IMR-90 (cell line): Measurements from ENCODE around the gene HEXA. TPM values are rescaled to one million over a fixed set of nuclear protein-coding genes. Genes with fewer than 3 reads are reported as not detected.

Source experiments
- ATAC-seq: fragments of 200-7000 bp; cut with Tn5 transposase; 2 replicates; pipeline ENCODE4 v1.9.1; 2020; ENCODE audit warnings: low read depth, mild to moderate bottlenecking, moderate library complexity
- BruUV-seq: library from RNA; stranded (reverse); fragments of 400-500 nt; replicated peaks from 2 replicates; lab custom pipeline; 2021; lab: Mats Ljungman, UMichigan
- CTCF ChIA-PET: fragments of 300-600 bp; formaldehyde crosslinking; extraction: SDS; loops from one replicate; lab custom pipeline; 2021; ENCODE audit warnings: antibody characterized with exemption; lab: Yijun Ruan, JAX
- POLR2A ChIA-PET: fragments of 300-600 bp; sonication (Branson Sonifier 250); formaldehyde crosslinking; loops from one replicate; lab custom pipeline; 2022; ENCODE audit warnings: antibody characterized with exemption; ENCODE audit not compliant: unreplicated experiment; lab: Charles Lee
- DNase-seq: peaks from one replicate; pipeline ENCODE4 v3.0.0; 2013
- H2AFZ ChIP-seq: replicated peaks from 2 replicates; pipeline ENCODE3; 2013; ENCODE audit warnings: low read length, mild to moderate bottlenecking; ENCODE audit not compliant: poor library complexity
- H2AK5ac ChIP-seq: 2 replicates; pipeline ENCODE4 v1.6.1; 2013; ENCODE audit warnings: low read depth, low read length, inconsistent platforms
- H2AK9ac ChIP-seq: replicated peaks from 2 replicates; pipeline ENCODE3; 2013; ENCODE audit warnings: mild to moderate bottlenecking, low read depth, low read length, moderate library complexity; ENCODE audit not compliant: poor library complexity
- H2BK120ac ChIP-seq: 2 replicates; pipeline ENCODE4 v1.6.1; 2013; ENCODE audit warnings: low read depth, low read length, inconsistent platforms
- H2BK15ac ChIP-seq: 3 replicates; pipeline ENCODE4 v1.6.1; 2013; ENCODE audit warnings: low read depth, low read length, inconsistent platforms
- H2BK20ac ChIP-seq: 2 replicates; pipeline ENCODE4 v1.6.1; 2013; ENCODE audit warnings: low read depth, mild to moderate bottlenecking, inconsistent platforms, low read length, moderate library complexity
- H2BK5ac ChIP-seq: 2 replicates; pipeline ENCODE4 v1.6.1; 2013; ENCODE audit warnings: mild to moderate bottlenecking, low read depth, low read length, inconsistent platforms; ENCODE audit not compliant: poor library complexity, severe bottlenecking
- H3K14ac ChIP-seq: replicated peaks from 2 replicates; pipeline ENCODE4 v1.6.1; 2013; ENCODE audit warnings: low read depth, low read length, inconsistent platforms
- H3K18ac ChIP-seq: 2 replicates; pipeline ENCODE4 v1.6.1; 2013; ENCODE audit warnings: low read depth, low read length, control low read depth
- H3K23ac ChIP-seq: 2 replicates; pipeline ENCODE4 v1.6.1; 2013; ENCODE audit warnings: low read depth, low read length, inconsistent platforms
- H3K27ac ChIP-seq: 2 replicates; pipeline ENCODE4 v1.5.1; 2013; ENCODE audit warnings: mild to moderate bottlenecking, control low read depth, low read length; ENCODE audit not compliant: insufficient read depth
- H3K27me3 ChIP-seq: 2 replicates; pipeline ENCODE4 v1.6.1; 2013; ENCODE audit warnings: low read length; ENCODE audit not compliant: control insufficient read depth, insufficient read depth
- H3K36me3 ChIP-seq: 2 replicates; pipeline ENCODE4 v1.6.1; 2013; ENCODE audit warnings: low read length, mixed read lengths; ENCODE audit not compliant: control insufficient read depth, insufficient read depth
- H3K4ac ChIP-seq: 2 replicates; pipeline ENCODE4 v1.6.1; 2013; ENCODE audit warnings: low read depth, low read length, inconsistent platforms
- H3K4me1 ChIP-seq: 2 replicates; pipeline ENCODE4 v1.6.1; 2013; ENCODE audit warnings: low read length, mixed read lengths; ENCODE audit not compliant: control insufficient read depth, insufficient read depth
- H3K4me2 ChIP-seq: 2 replicates; pipeline ENCODE4 v1.6.1; 2013; ENCODE audit warnings: low read depth, mild to moderate bottlenecking, control low read depth, low read length, moderate library complexity
- H3K4me3 ChIP-seq: 2 replicates; pipeline ENCODE4 v1.5.1; 2013; ENCODE audit warnings: low read depth, mild to moderate bottlenecking, control low read depth, low read length, moderate library complexity; ENCODE audit not compliant: insufficient read depth
- H3K56ac ChIP-seq: 2 replicates; pipeline ENCODE4 v1.6.1; 2013; ENCODE audit warnings: low read length, inconsistent platforms; ENCODE audit not compliant: insufficient read depth; ENCODE audit errors: extremely low read depth
- H3K79me1 ChIP-seq, 2 experiments: 2 replicates each; pipeline ENCODE4 v1.6.1; 2013; ENCODE audit warnings: low read length in 2 of 2, inconsistent platforms in 1 of 2, low read depth in 1 of 2
- H3K9ac ChIP-seq: 2 replicates; pipeline ENCODE4 v1.6.1; 2013; ENCODE audit warnings: low read depth, low read length, control low read depth
- H3K9me1 ChIP-seq: 2 replicates; pipeline ENCODE4 v1.6.1; 2013; ENCODE audit warnings: low read length, inconsistent platforms; ENCODE audit not compliant: insufficient read depth
- H3K9me3 ChIP-seq: 2 replicates; pipeline ENCODE4 v1.6.1; 2013; ENCODE audit warnings: low read length; ENCODE audit not compliant: control insufficient read depth, insufficient read depth
- H4K20me1 ChIP-seq: 2 replicates; pipeline ENCODE4 v1.6.1; 2013; ENCODE audit warnings: low read length, inconsistent platforms; ENCODE audit not compliant: insufficient read depth
- H4K5ac ChIP-seq: 2 replicates; pipeline ENCODE4 v1.6.1; 2013; ENCODE audit warnings: mild to moderate bottlenecking, low read depth, low read length, control low read depth
- H4K8ac ChIP-seq, 2 experiments: 2 replicates each; pipeline ENCODE4 v1.6.1; 2013; ENCODE audit warnings: low read depth in 2 of 2, low read length in 2 of 2, control low read depth in 1 of 2, inconsistent platforms in 1 of 2
- H4K91ac ChIP-seq: 2 replicates; pipeline ENCODE4 v1.6.1; 2013; ENCODE audit warnings: low read depth, low read length, inconsistent platforms; ENCODE audit not compliant: insufficient read depth
- CEBPB ChIP-seq: IDR thresholded peaks from 2 replicates; pipeline ENCODE4 v1.6.1; 2012; ENCODE audit warnings: low read depth, low read length, improper control_type of control experiment
- WGBS, 2 experiments: methylation state at CpG; one replicate each; pipeline versions ENCODE4 v1.1.5 to v1.1.7; 2013; ENCODE audit warnings: missing lambda C conversion rate in 2 of 2; ENCODE audit not compliant: insufficient read length in 1 of 2; ENCODE audit errors: extremely low coverage in 2 of 2; 5-methylcytosine and 5-hydroxymethylcytosine counted together
- dilution Hi-C: fragments of 300-500 bp; cut with HindIII; formaldehyde crosslinking; loops from one replicate; pipeline ENCODE4 v1.14.3; 2018; ENCODE audit warnings: low sequenced_read_pairs; ENCODE audit not compliant: unreplicated experiment
- in situ Hi-C: fragments of 300-500 bp; cut with MboI; formaldehyde crosslinking; loops from 3 replicates; pipeline ENCODE4 v1.14.3; 2019; ENCODE audit warnings: low sequenced_read_pairs, inconsistent platforms, mixed read lengths
- intact Hi-C: fragments of 100-400 bp; cut with micrococcal nuclease; formaldehyde crosslinking; loops from 2 replicates; pipeline ENCODE4 v1.10.0; 2022
- polyA plus RNA-seq, 3 experiments: library from polyadenylated mRNA; depleted of rRNA; stranded (reverse); fragments of >200 nt; gene quantifications; 2 replicates each; pipeline ENCODE4 v1.2.3, GENCODE V29; 2012; ENCODE audit warnings: low replicate concordance in 1 of 3
- total RNA-seq: library from RNA; depleted of rRNA; stranded (reverse); fragments of >200 nt; gene quantifications from 2 replicates; pipeline ENCODE4 v1.2.3, GENCODE V29; 2012
- TF ChIP-seq, protein P1 (sequence below): fragments of 150-350 bp; IDR thresholded peaks from 2 replicates; pipeline ENCODE4 v1.6.1; 2017; ENCODE audit warnings: mild to moderate bottlenecking, antibody characterized with exemption, low read length, low read depth

Gene HEXA
- total and polyA plus RNA-seq, 2 of the 4 experiments (the other 2 are of a cell fraction) = 19.4 to 115 TPM

DNA sequence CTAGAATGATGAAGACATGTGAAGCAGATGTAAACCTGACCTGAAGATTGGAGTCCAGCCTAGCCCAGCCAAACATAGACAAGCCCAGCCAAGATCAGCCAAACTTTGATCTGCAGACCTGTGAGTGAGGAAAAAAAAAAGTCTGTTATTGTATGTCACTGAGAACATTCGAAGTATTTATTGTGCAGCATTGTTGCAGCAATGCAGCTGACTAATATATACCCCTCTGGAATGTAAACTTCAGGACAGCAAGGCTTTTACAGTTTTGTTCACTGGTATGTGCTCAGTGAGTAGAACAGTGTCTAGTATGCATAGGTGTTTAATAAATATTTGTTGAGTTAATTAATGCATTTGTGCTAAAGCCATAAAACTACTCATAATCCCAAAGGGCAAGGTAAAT, 45.7 kb upstream of the HEXA start:
- DNase-seq = peak; percentile 34
- ChIA-PET CTCF (no interaction called here), POLR2A (no interaction called here)
- H2BK20ac ChIP-seq = no peak overlapping the region
- TF ChIP-seq, protein P1, sequence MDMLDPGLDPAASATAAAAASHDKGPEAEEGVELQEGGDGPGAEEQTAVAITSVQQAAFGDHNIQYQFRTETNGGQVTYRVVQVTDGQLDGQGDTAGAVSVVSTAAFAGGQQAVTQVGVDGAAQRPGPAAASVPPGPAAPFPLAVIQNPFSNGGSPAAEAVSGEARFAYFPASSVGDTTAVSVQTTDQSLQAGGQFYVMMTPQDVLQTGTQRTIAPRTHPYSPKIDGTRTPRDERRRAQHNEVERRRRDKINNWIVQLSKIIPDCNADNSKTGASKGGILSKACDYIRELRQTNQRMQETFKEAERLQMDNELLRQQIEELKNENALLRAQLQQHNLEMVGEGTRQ = no peak
- TF ChIP-seq CEBPB = peak; percentile 36; the same call in 1 of the 2 replicates
- no peak overlapping the region for H4K91ac ChIP-seq
- 0 out of 2 replicates have a peak overlapping the region, but pooled peaks have one; percentile 9 for H2BK120ac ChIP-seq
- in situ Hi-C loops (no loop called here), dilution Hi-C loops (no loop called here), intact Hi-C loops (no loop called here)
- H3K9ac ChIP-seq = no peak overlapping the region
- H3K18ac ChIP-seq = no peak overlapping the region
- H3K79me1 ChIP-seq = no peaks in the 10 kb centered on the region
- no peak overlapping the region for H3K14ac ChIP-seq
- no peaks in the 10 kb centered on the region; the same call in 1 of the 2 replicates for H3K27me3 ChIP-seq
- no peak overlapping the region for H3K4me2 ChIP-seq
- H3K56ac ChIP-seq = no peak overlapping the region
- peak; percentile 77 for ATAC-seq
- no peak overlapping the region for H3K23ac ChIP-seq
- H3K4me3 ChIP-seq = no peak overlapping the region
- H2AFZ ChIP-seq = no peak overlapping the region
- H2BK15ac ChIP-seq = no peak overlapping the region
- H4K5ac ChIP-seq = no peak overlapping the region
- H3K4me1 ChIP-seq = no peaks in the 10 kb centered on the region
- no peaks in the 10 kb centered on the region for H4K20me1 ChIP-seq
- no peaks in the 10 kb centered on the region for H3K36me3 ChIP-seq
- no TSS peak for BruUV-seq
- H3K9me3 ChIP-seq = peaks cover 12% of the 10 kb centered on the region
- no peak overlapping the region for H2BK5ac ChIP-seq
- no peak overlapping the region for H3K27ac ChIP-seq
- no peak overlapping the region for H4K8ac ChIP-seq
- no peak overlapping the region for H2AK9ac ChIP-seq
- no CpG with 5 or more reads among the region's 1 CpG for WGBS, 2 experiments
- no peaks in the 10 kb centered on the region for H3K9me1 ChIP-seq
- no peak overlapping the region for H3K4ac ChIP-seq
- no peak overlapping the region for H2AK5ac ChIP-seq
